GM19468 (cell line): ENCODE data around the gene CRACR2A.

Experiments used
- ATAC-seq: cut with Tn5 transposase; IDR thresholded peaks from one replicate; pipeline ENCODE4 v1.9.1; 2021; ENCODE audit warnings: mild to moderate bottlenecking, moderate library complexity, moderate number of reproducible peaks; ENCODE audit not compliant: unreplicated experiment; ENCODE audit errors: extremely low read depth

Gene CRACR2A

GRCh38 chr12:3658327-3659163, 94.4 kb downstream of the CRACR2A start:
- no peak for ATAC-seq

- ATAC-seq: no peak
Observed at GRCh38 chr12:3656946-3657622, 95.8 kb downstream of the CRACR2A start.

- ATAC-seq: no peak
Observed at GRCh38 chr12:3655328-3655900, 97.5 kb downstream of the CRACR2A start.

- no peak for ATAC-seq
Observed at GRCh38 chr12:3651585-3652424, 101.1 kb downstream of the CRACR2A start.

GRCh38 chr12:3647504-3647903, 105.4 kb downstream of the CRACR2A start:
- no peak for ATAC-seq

GRCh38 chr12:3646561-3647241, 106.2 kb downstream of the CRACR2A start:
- ATAC-seq: no peak

- ATAC-seq: no peak
Observed at GRCh38 chr12:3645091-3645490, 107.8 kb downstream of the CRACR2A start.

- ATAC-seq: no peak
Observed at GRCh38 chr12:3644104-3644503, 108.8 kb downstream of the CRACR2A start.

GRCh38 chr12:3641428-3642018, 111.4 kb downstream of the CRACR2A start:
- no peak for ATAC-seq

GRCh38 chr12:3636328-3636727, 116.6 kb downstream of the CRACR2A start:
- no peak for ATAC-seq

GRCh38 chr12:3634348-3634747, 118.6 kb downstream of the CRACR2A start:
- ATAC-seq: no peak

GRCh38 chr12:3633396-3633795, 119.5 kb downstream of the CRACR2A start:
- ATAC-seq: no peak

- ATAC-seq: no peak
Observed at GRCh38 chr12:3632754-3633153, 120.2 kb downstream of the CRACR2A start.

GRCh38 chr12:3632256-3632655, 120.7 kb downstream of the CRACR2A start:
- ATAC-seq: no peak

- ATAC-seq: no peak
Observed at GRCh38 chr12:3631759-3632158, 121.2 kb downstream of the CRACR2A start.

- ATAC-seq: no peak
Observed at GRCh38 chr12:3631272-3631637, 121.7 kb downstream of the CRACR2A start.

- ATAC-seq: no peak
Observed at GRCh38 chr12:3630621-3631271, 122.2 kb downstream of the CRACR2A start.

GRCh38 chr12:3630111-3630510, 122.8 kb downstream of the CRACR2A start:
- ATAC-seq: no peak
